GM12878 (cell line): ENCODE data around the gene RBMS1. TPM values are rescaled to one million over a fixed set of nuclear protein-coding genes. Genes with fewer than 3 reads are reported as not detected.

Source experiments
- ATAC-seq: fragments of 200-7000 bp; cut with Tn5 transposase; 3 replicates; pipeline ENCODE4 v1.9.1; 2020; ENCODE audit warnings: mild to moderate bottlenecking, moderate library complexity
- BruUV-seq: library from RNA; stranded (reverse); fragments of 400-500 nt; replicated peaks from 2 replicates; lab custom pipeline; 2021; lab: Mats Ljungman, UMichigan
- CTCF ChIA-PET: fragments of 300-600 bp; sonication (Branson Sonifier 250); formaldehyde crosslinking; extraction: SDS; loops from one replicate; lab custom pipeline; 2021; ENCODE audit warnings: inconsistent platforms; lab: Yijun Ruan, JAX
- POLR2A ChIA-PET: fragments of 350-600 bp; formaldehyde crosslinking; extraction: SDS; loops from one replicate; lab custom pipeline; 2021; ENCODE audit warnings: inconsistent platforms; lab: Charles Lee
- RAD21 ChIA-PET: fragments of 300-600 bp; sonication (Branson Sonifier 250); formaldehyde crosslinking; loops from one replicate; lab custom pipeline; 2023; ENCODE audit warnings: antibody characterized with exemption; ENCODE audit not compliant: unreplicated experiment; lab: Charles Lee
- SMC1A ChIA-PET: fragments of 300-600 bp; sonication (Branson Sonifier 250); formaldehyde crosslinking; loops from one replicate; lab custom pipeline; 2023; ENCODE audit not compliant: unreplicated experiment, uncharacterized antibody; lab: Charles Lee
- DNase-seq: peaks from one replicate; pipeline ENCODE4 v3.0.0-alpha.2; 2011; ENCODE audit warnings: low read depth, low spot score
- FAIRE-seq: peaks from 3 replicates; lab custom pipeline; 2011; peaks lifted over from hg19 to GRCh38; lab: Jason Lieb, UNC
- H2AFZ ChIP-seq: 2 replicates; pipeline ENCODE4 v1.6.0; 2011; ENCODE audit warnings: low read depth, low read length, control low read depth; ENCODE audit not compliant: control insufficient read depth
- H3K27ac ChIP-seq: 2 replicates; pipeline ENCODE4 v1.5.1; 2011; ENCODE audit warnings: control low read depth; ENCODE audit not compliant: control insufficient read depth, insufficient read depth
- H3K27me3 ChIP-seq, 2 experiments: replicated peaks in 1 of 2; 2 replicates each; pipeline versions ENCODE4 v1.6.0 to v1.6.1; 2011; ENCODE audit warnings: low read length in 1 of 2; ENCODE audit not compliant: control insufficient read depth in 2 of 2, insufficient read depth in 2 of 2
- H3K36me3 ChIP-seq, 2 experiments: 2 replicates each; pipeline ENCODE4 v1.5.1; 2011; ENCODE audit warnings: low read length in 1 of 2; ENCODE audit not compliant: control insufficient read depth in 2 of 2, insufficient read depth in 2 of 2
- H3K4me1 ChIP-seq: 2 replicates; pipeline ENCODE4 v1.6.1; 2011; ENCODE audit warnings: mild to moderate bottlenecking, low read length, moderate library complexity, mixed read lengths; ENCODE audit not compliant: control insufficient read depth, insufficient read depth
- H3K4me2 ChIP-seq: 2 replicates; pipeline ENCODE4 v1.6.0; 2011; ENCODE audit warnings: control low read depth; ENCODE audit not compliant: control insufficient read depth, insufficient read depth
- H3K4me3 ChIP-seq: fragments of 200-600 bp; sonication (generic); 2 replicates; pipeline ENCODE4 v1.5.1; 2016
- H3K79me2 ChIP-seq: 2 replicates; pipeline ENCODE4 v1.6.0; 2011; ENCODE audit warnings: low read length; ENCODE audit not compliant: control insufficient read depth, insufficient read depth
- H3K9ac ChIP-seq: 2 replicates; pipeline ENCODE4 v1.8.0; 2011; ENCODE audit warnings: low read length, control low read depth, mixed read lengths; ENCODE audit not compliant: control insufficient read depth, insufficient read depth
- H3K9me3 ChIP-seq: replicated peaks from 3 replicates; pipeline ENCODE4 v1.5.1; 2011; ENCODE audit warnings: mild to moderate bottlenecking, low read length; ENCODE audit not compliant: control insufficient read depth, insufficient read depth
- H4K20me1 ChIP-seq: 2 replicates; pipeline ENCODE4 v1.6.0; 2011; ENCODE audit not compliant: control insufficient read depth, insufficient read depth
- ASH2L ChIP-seq: fragments of 300-600, 200-600 bp; sonication (generic); IDR thresholded peaks from 2 replicates; pipeline ENCODE4 v1.6.1; 2017; ENCODE audit warnings: low read depth, mild to moderate bottlenecking, borderline replicate concordance
- CBX3 ChIP-seq: fragments of 200-600 bp; sonication (generic); IDR thresholded peaks from 2 replicates; pipeline ENCODE4 v1.6.1; 2016; ENCODE audit warnings: low read depth, borderline replicate concordance
- EGR1 ChIP-seq, 2 experiments: IDR thresholded peaks; 1 replicate in 1 of 2; 2 replicates in 1 of 2; pipeline ENCODE4 v1.6.1; 2011 to 2012; ENCODE audit warnings: low read depth in 2 of 2, low read length in 2 of 2, borderline replicate concordance in 1 of 2, mild to moderate bottlenecking in 1 of 2, moderate library complexity in 1 of 2
- GABPA ChIP-seq: IDR thresholded peaks from 2 replicates; pipeline ENCODE4 v1.6.1; 2014; ENCODE audit warnings: antibody characterized with exemption, low read depth, mild to moderate bottlenecking, inconsistent platforms
- HCFC1 ChIP-seq: fragments of 150-350 bp; IDR thresholded peaks from 2 replicates; pipeline ENCODE4 v1.6.1; 2014; ENCODE audit warnings: low read length
- HDAC2 ChIP-seq: fragments of 200-600 bp; sonication (generic); IDR thresholded peaks from 2 replicates; pipeline ENCODE4 v1.6.1; 2017
- RCOR1 ChIP-seq: conservative IDR thresholded peaks from 2 replicates; pipeline ENCODE4 v1.6.1; 2012; ENCODE audit warnings: low read depth, low read length, improper control_type of control experiment
- SMAD1 ChIP-seq: fragments of 450-650 bp; IDR thresholded peaks from 2 replicates; pipeline ENCODE4 v1.6.1; 2018; ENCODE audit warnings: mild to moderate bottlenecking, low read depth; ENCODE audit not compliant: partially characterized antibody
- TARDBP ChIP-seq: IDR thresholded peaks from 2 replicates; pipeline ENCODE4 v1.6.1; 2016; ENCODE audit warnings: borderline replicate concordance
- TBL1XR1 ChIP-seq: IDR thresholded peaks from 2 replicates; pipeline ENCODE4 v1.6.1; 2012; ENCODE audit warnings: low read depth, low read length, improper control_type of control experiment
- WGBS: methylation state at CpG from one replicate; pipeline ENCODE4 v1.1.6; 2016; ENCODE audit warnings: low lambda C conversion rate; ENCODE audit not compliant: insufficient replicate concordance, insufficient coverage; ENCODE audit errors: missing lambda C conversion rate; 5-methylcytosine and 5-hydroxymethylcytosine counted together
- in situ Hi-C: fragments of 300-500 bp; cut with MboI; formaldehyde crosslinking; loops from 9 replicates; pipeline ENCODE4 v1.14.3; 2018; ENCODE audit warnings: mixed read lengths
- intact Hi-C: fragments of 100-400 bp; cut with micrococcal nuclease; formaldehyde crosslinking; loops from one replicate; pipeline ENCODE4 v1.14.2; 2022; ENCODE audit not compliant: unreplicated experiment
- polyA plus RNA-seq, 11 experiments: library from polyadenylated mRNA; depleted of rRNA in 4 of 11; unstranded in 6 of 11; stranded (reverse) in 5 of 11; fragments of >200 nt; fragmentation: Nextera tagmentation in 4 of 11; fragmentation: Illumina TruSeq in 1 of 11; extraction: Ambion mirVana in 4 of 11; extraction: Trizol in 1 of 11; gene quantifications; 1 replicate in 1 of 11; 2 replicates in 10 of 11; pipeline versions ENCODE4 v1.2.1 to v1.2.3, GENCODE V29; 2011 to 2016; ENCODE audit warnings: inconsistent platforms in 2 of 11, missing spikeins in 2 of 11, low read depth in 1 of 11
- total RNA-seq, 4 experiments: library from RNA; depleted of rRNA in 3 of 4; stranded (reverse); fragments of >200 nt in 3 of 4; fragmentation: Illumina TruSeq in 1 of 4; extraction: Trizol in 1 of 4; gene quantifications; 2 replicates each; pipeline versions ENCODE4 v1.2.1 to v1.2.3, GENCODE V29; 2013 to 2021
- TF ChIP-seq, protein P1 (sequence below): IDR thresholded peaks from 2 replicates; pipeline ENCODE4 v1.6.1; 2011; ENCODE audit warnings: borderline replicate concordance, low read depth, mild to moderate bottlenecking, moderate library complexity, low read length; ENCODE audit not compliant: insufficient read depth, poor library complexity, severe bottlenecking
- TF ChIP-seq, protein P2 (sequence below): fragments of 450-650 bp; IDR thresholded peaks from 2 replicates; pipeline ENCODE4 v1.6.1; 2017; ENCODE audit warnings: mild to moderate bottlenecking
- TF ChIP-seq, protein P3 (sequence below): IDR thresholded peaks from 2 replicates; pipeline ENCODE4 v1.6.1; 2012; ENCODE audit warnings: low read depth, low read length, improper control_type of control experiment

RBMS1 gene
- total and polyA plus RNA-seq, 10 of the 15 experiments (the other 5 are each of a cell fraction or from before 2014, with no cell fraction given): 0.04 to 0.31 (median 0.17) TPM; not detected in 1

GRCh38 chr2:160222546-160223283 is 270.9 kb downstream of the RBMS1 start:
- H3K79me2 ChIP-seq: no peaks in the 10 kb centered on the region
- ChIA-PET RAD21 (no interaction called here), POLR2A (no interaction called here), SMC1A (no interaction called here), CTCF (interaction anchor here (2.2 kb wide), 1 partner anchor 8 kb away, joined by 7 read pairs; no protein-coding TSS in a partner anchor)
- DNase-seq: no peak
- intact Hi-C loops (no loop called here), in situ Hi-C loops (no loop called here)
- H3K4me1 ChIP-seq: peaks cover 9% of the 10 kb centered on the region; the same call in 1 of the 2 replicates
- no peak for TF ChIP-seq ASH2L
- TF ChIP-seq TARDBP: no peak
- TF ChIP-seq HCFC1: no peak
- TF ChIP-seq, protein P1, sequence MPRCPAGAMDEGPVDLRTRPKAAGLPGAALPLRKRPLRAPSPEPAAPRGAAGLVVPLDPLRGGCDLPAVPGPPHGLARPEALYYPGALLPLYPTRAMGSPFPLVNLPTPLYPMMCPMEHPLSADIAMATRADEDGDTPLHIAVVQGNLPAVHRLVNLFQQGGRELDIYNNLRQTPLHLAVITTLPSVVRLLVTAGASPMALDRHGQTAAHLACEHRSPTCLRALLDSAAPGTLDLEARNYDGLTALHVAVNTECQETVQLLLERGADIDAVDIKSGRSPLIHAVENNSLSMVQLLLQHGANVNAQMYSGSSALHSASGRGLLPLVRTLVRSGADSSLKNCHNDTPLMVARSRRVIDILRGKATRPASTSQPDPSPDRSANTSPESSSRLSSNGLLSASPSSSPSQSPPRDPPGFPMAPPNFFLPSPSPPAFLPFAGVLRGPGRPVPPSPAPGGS: no peak
- no peak for TF ChIP-seq RCOR1
- no peak for TF ChIP-seq HDAC2
- no peak for TF ChIP-seq TBL1XR1
- TF ChIP-seq SMAD1: no peak
- no peak for TF ChIP-seq GABPA
- TF ChIP-seq CBX3: no peak
- TF ChIP-seq, protein P2, sequence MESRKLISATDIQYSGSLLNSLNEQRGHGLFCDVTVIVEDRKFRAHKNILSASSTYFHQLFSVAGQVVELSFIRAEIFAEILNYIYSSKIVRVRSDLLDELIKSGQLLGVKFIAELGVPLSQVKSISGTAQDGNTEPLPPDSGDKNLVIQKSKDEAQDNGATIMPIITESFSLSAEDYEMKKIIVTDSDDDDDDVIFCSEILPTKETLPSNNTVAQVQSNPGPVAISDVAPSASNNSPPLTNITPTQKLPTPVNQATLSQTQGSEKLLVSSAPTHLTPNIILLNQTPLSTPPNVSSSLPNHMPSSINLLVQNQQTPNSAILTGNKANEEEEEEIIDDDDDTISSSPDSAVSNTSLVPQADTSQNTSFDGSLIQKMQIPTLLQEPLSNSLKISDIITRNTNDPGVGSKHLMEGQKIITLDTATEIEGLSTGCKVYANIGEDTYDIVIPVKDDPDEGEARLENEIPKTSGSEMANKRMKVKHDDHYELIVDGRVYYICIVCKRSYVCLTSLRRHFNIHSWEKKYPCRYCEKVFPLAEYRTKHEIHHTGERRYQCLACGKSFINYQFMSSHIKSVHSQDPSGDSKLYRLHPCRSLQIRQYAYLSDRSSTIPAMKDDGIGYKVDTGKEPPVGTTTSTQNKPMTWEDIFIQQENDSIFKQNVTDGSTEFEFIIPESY: no peak
- TF ChIP-seq, protein P3, sequence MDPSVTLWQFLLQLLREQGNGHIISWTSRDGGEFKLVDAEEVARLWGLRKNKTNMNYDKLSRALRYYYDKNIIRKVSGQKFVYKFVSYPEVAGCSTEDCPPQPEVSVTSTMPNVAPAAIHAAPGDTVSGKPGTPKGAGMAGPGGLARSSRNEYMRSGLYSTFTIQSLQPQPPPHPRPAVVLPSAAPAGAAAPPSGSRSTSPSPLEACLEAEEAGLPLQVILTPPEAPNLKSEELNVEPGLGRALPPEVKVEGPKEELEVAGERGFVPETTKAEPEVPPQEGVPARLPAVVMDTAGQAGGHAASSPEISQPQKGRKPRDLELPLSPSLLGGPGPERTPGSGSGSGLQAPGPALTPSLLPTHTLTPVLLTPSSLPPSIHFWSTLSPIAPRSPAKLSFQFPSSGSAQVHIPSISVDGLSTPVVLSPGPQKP: no peak
- TF ChIP-seq EGR1 (IDR thresholded peaks at IDR 0.05; ENCODE audit: borderline replicate concordance in 1 of 2, low read depth in 2 of 2, low read length in 2 of 2): no peak
- H3K4me2 ChIP-seq: no peak overlapping the region
- H3K9me3 ChIP-seq: no peaks in the 10 kb centered on the region
- H3K36me3 ChIP-seq: no peaks in the 10 kb centered on the region
- no peak overlapping the region for H3K4me3 ChIP-seq
- no peaks in the 10 kb centered on the region; a peak in 1 of 4 replicates for H3K27me3 ChIP-seq
- 73% methylated on average over 7 of the region's 7 CpGs for WGBS
- ATAC-seq: no peak
- no TSS peak for BruUV-seq
- H3K9ac ChIP-seq: no peak overlapping the region
- no peaks in the 10 kb centered on the region for H4K20me1 ChIP-seq
- no peak overlapping the region for H2AFZ ChIP-seq
- no peak overlapping the region for H3K27ac ChIP-seq
- FAIRE-seq: no peak
